ENCODE measurements around the gene ISYNA1. TPM values are rescaled to one million over a fixed set of nuclear protein-coding genes. Genes with fewer than 3 reads are reported as not detected.
A peak's percentile ranks its signal among the peaks of the same experiment; 100 is the strongest.
"Not testable (repeated sequence)": the region's sequence is repeated elsewhere in the genome, so short reads cannot be mapped to it uniquely, and the experiment has no call there.

ISYNA1 gene
- polyA plus RNA-seq, 4 donors, result 85.7 to 154 (median 134) TPM

DNA sequence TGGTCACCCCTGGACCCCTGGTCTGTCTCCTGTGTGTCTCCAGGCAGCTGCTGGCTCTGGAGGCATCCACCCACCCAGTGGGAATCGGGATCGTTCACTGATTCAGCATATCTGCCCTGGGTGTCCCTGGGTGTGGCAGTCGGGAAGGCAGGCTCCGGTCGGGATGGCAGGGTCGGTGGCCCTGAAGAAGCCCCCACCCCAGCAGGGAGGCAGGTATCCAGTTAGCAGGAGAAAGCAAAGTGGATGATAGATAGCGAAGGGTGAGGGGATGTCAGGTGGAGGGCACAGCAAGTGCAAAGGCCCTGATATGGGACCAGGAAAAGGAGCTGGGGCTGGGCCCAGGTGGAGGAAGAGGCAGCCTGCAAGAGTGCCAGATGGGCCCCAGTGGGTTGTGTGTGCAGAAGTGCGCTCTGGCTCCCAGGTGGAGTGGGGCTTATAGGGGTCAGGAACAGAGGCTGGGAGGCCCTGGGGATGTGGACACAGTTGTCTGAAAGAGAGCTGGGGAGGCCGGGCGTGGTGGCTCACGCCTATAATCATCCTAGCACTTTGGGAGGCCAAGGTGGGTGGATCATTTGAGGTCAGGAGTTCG is 16.5 kb downstream of the ISYNA1 start:
- no peak for DNase-seq (ENCODE audit: low read depth in 4 of 4, low spot score in 2 of 4)

DNA sequence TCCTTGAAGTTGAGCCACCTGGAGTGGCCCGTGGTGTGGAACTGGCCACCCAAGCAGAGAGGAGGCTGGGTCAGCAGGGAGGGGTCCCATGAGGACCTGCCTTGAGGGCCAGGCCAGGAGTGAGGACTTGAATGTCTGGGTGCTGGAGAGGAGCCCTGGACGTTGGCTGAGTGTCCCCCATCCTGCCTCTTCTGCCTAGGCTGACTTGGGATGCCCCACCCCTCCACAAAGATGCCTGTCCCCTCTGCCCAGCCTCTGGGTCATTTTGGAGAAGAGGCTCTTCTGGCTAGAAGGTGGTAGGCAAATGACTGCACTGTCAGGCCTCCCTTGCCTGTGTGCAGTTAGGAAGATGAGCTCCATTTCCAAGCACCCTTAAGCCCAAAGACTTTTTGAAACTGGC is 17.0 kb downstream of the ISYNA1 start:
- no peak for DNase-seq (ENCODE audit: low read depth in 4 of 4, low spot score in 2 of 4)

DNA sequence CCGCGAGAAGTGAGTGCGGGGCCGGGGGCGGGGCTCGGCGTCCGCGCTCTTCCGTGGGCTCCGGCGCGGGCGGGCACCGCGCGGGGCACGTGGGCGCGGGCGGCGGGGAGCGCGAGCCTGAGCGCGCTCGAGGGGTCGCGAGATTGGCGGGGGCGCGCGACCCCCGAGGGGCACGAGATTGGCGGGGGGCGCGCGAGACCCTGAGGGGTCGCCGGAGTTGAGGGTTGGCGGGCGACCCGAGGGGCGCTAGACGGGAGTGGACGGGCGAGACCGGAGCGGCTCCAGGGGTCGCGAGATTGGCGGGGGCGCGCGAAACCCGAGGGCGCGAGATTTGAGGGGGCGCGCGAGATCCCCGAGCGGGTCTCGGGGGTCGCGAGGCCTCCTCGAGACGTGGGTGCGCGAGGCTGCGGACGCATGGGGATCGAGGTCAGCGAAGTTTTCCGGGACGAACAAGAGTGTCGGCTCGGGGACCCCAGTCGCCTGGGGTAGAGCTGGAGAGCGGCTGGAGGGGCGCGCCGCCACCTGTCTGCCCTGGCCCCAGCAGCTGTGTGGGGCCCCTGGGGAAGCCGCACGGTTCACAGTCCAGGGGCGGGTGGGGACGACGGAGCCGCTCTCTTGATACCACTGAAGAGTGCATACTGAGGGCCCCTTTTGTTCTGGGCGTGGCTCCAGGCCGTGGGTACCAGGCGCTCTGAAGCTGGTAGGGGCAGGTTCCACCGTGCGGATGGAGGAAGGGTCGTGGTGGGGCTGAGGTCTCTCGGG is 18.1 kb downstream of the ISYNA1 start:
- DNase-seq (ENCODE audit: low read depth in 4 of 4, low spot score in 2 of 4), result no peak

DNA sequence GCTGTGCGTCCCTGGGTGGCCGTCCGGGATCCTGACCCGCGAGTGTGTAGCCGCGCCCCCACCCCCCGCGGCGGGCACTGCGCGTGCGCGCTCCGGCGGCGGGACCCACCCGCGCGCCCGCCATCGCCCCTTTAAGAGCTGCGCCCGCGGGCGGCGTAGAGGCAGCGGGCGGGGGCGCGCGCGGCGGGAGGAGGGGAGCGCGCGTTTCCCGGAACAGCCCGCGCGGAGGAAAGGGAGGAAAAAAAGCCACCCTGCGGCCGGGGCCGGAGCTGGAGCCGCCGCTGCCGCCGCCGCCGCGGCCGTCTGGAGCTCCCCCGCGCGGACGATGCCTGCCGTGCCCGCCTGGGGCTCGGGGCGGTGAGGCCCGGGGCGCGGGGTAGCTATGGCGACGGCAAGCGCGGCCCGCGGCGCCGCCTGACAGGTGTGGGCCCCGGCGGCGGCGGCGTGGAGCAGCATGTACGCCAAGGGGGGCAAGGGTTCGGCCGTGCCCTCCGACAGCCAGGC is 18.7 kb downstream of the ISYNA1 start, which contains the start of gene SSBP4:
TSS of gene SSBP4 (plus strand) at position 204 of the 504 bp plus-strand sequence. CDS start at position 455, 251 bp downstream.
- no peak for DNase-seq (ENCODE audit: low read depth in 4 of 4, low spot score in 2 of 4)

- DNase-seq (ENCODE audit: low read depth in 4 of 4, low spot score in 2 of 4), result no peak
Measured at GRCh38 chr19:18418483-18419194, 19.3 kb downstream of the ISYNA1 start.

- DNase-seq (ENCODE audit: low read depth in 4 of 4, low spot score in 2 of 4), result no peak
Measured at GRCh38 chr19:18418029-18418482, 19.9 kb downstream of the ISYNA1 start.

- peak in 1 of 4 donors; percentile 72 for DNase-seq (ENCODE audit: low read depth in 4 of 4, low spot score in 2 of 4)
Measured at GRCh38 chr19:18417250-18418028, 20.5 kb downstream of the ISYNA1 start.

- peak in 2 of 4 donors; percentile 85 to 89 for DNase-seq (ENCODE audit: low read depth in 4 of 4, low spot score in 2 of 4)
Measured at GRCh38 chr19:18416778-18417249, 21.1 kb downstream of the ISYNA1 start.

- peak in 3 of 4 donors; percentile 75 to 88 (median 82) for DNase-seq (ENCODE audit: low read depth in 4 of 4, low spot score in 2 of 4)
Measured at GRCh38 chr19:18415178-18415867, 22.6 kb downstream of the ISYNA1 start.

- DNase-seq (ENCODE audit: low read depth in 4 of 4, low spot score in 2 of 4), result no peak
Measured at GRCh38 chr19:18414504-18415177, 23.3 kb downstream of the ISYNA1 start.

GRCh38 chr19:18412610-18413239 is 25.2 kb downstream of the ISYNA1 start:
- no peak for DNase-seq (ENCODE audit: low read depth in 4 of 4, low spot score in 2 of 4)

- no peak for DNase-seq (ENCODE audit: low read depth in 4 of 4, low spot score in 2 of 4)
Measured at GRCh38 chr19:18408053-18408476, 29.9 kb downstream of the ISYNA1 start.

DNA sequence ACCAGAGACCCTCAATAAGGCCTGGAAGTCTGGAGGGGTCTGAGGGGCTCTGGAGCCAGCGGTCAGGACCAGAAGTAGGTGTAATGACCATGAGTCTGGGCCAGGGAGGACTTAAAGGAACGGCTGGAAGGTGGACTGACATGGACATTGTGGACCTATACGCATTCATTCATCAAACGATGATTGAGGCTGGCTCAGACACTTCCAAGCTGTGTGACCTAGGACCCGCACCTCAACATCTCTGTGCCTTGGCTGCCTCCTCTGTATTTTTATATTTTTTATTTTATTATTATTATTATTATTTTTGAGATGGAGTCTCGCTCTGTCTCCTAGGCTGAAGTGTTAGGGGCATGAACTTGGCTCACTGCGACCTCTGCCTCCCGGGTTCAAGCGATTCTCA is 31.2 kb downstream of the ISYNA1 start:
- DNase-seq (ENCODE audit: low read depth in 4 of 4, low spot score in 2 of 4), result no peak

DNA sequence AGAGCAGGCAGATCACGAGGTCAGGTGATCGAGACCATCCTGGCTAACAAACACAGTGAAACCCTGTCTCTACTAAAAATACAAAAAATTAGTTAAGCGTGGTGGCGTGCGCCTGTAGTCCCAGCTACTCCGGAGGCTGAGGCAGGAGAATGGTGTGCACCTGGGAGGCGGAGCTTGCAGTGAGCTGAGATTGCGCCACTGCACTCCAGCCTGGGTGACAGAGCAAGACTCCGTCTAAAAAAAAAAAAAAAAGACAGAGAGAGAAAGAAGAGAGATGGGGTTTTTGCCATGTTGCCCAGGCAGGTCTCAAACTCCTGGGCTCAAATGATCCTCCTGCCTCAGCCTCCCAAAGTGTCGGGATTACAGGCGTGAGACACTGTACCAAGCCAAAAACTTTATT is 32.2 kb downstream of the ISYNA1 start:
- DNase-seq (ENCODE audit: low read depth in 4 of 4, low spot score in 2 of 4), result not testable (repeated sequence)

- not testable (repeated sequence) for DNase-seq (ENCODE audit: low read depth in 4 of 4, low spot score in 2 of 4)
Measured at GRCh38 chr19:18402455-18403248, 35.3 kb downstream of the ISYNA1 start.

DNA sequence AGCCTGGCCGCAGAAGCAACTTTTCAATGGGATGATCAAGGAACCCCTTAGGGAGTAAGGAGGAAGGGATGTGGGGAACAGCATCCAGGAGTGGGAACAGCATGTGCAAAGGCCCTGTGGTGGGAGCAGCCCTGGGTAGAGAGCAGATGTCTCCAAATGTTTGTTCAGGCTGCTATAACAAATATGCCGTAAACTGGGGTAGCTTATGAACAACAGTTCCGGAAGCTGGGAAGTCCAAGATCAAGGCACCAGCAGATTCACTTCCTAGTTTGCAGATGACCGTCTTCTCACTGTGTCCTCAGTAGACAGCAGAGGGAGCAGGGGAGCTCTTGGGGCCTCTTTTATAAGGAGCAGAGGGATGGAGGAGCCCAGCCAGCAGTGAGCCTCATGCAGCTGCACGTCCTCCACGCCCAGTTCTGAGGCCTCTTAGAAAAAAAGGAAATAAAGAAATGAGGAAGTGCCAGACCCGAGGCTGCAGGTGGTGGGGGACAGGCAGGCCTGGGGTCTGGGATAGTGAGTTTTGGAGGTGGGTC is 36.3 kb downstream of the ISYNA1 start:
- DNase-seq (ENCODE audit: low read depth in 4 of 4, low spot score in 2 of 4), result no peak

DNA sequence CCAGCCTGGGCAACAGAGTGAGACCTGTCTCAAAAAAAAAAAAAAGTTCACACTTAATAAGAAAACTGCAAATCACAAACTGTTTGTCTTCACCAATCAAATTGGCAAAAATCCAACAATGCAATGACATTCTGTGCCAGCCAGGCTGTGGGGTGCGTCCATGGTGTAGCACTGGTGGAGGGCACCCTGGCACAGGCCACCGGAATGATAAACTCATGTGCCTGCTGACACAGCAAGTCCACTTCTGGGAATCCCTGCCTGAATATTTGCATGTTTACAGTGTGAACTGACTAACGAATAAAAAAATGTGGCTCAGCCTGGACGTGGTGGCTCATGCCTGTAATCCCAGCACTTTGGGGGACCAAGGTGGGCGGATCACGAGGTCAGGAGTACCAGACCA is 38.9 kb downstream of the ISYNA1 start:
- no peak for DNase-seq (ENCODE audit: low read depth in 4 of 4, low spot score in 2 of 4)

All from left renal cortex interstitium (tissue), 4 donors.